ENCODE measurements around the gene SUMO2.
"Not testable (repeated sequence)": the region's sequence is repeated elsewhere in the genome, so short reads cannot be mapped to it uniquely, and the experiment has no call there.

SUMO2 gene

GRCh38 chr17:75142236-75142971 lies 40.4 kb downstream of the SUMO2 start:
- no peak for DNase-seq

GRCh38 chr17:75138519-75138918 lies 44.2 kb downstream of the SUMO2 start:
- DNase-seq, result no peak

- DNase-seq, result not testable (repeated sequence)
These were observed 45.0 kb downstream of the SUMO2 start for GRCh38 chr17:75137762-75138161.

GRCh38 chr17:75135946-75136345 lies 46.8 kb downstream of the SUMO2 start:
- DNase-seq, result no peak

- DNase-seq, result no peak
These were observed 47.3 kb downstream of the SUMO2 start for GRCh38 chr17:75135452-75135851.

GRCh38 chr17:75133607-75134347 lies 49.0 kb downstream of the SUMO2 start:
- DNase-seq, result not testable (repeated sequence)

GRCh38 chr17:75133001-75133400 lies 49.8 kb downstream of the SUMO2 start:
- no peak for DNase-seq

- DNase-seq, result not testable (repeated sequence)
These were observed 50.5 kb downstream of the SUMO2 start for GRCh38 chr17:75132018-75133000.

- DNase-seq, result peak; percentile 43
These were observed 51.3 kb downstream of the SUMO2 start, which contains the start of gene NT5C for GRCh38 chr17:75131278-75132017. Gene NT5C (minus strand): TSS chr17:75131742. CDS start chr17:75131707, 35 bp downstream.

GRCh38 chr17:75130632-75131277 lies 52.0 kb downstream of the SUMO2 start:
- DNase-seq, result peak; percentile 45

GRCh38 chr17:75130059-75130631 lies 52.6 kb downstream of the SUMO2 start:
- no peak for DNase-seq

- DNase-seq, result no peak
These were observed 53.2 kb downstream of the SUMO2 start for GRCh38 chr17:75129576-75129975.

- no peak for DNase-seq
These were observed 53.9 kb downstream of the SUMO2 start for GRCh38 chr17:75128694-75129505.

GRCh38 chr17:75127936-75128335 lies 54.8 kb downstream of the SUMO2 start:
- not testable (repeated sequence) for DNase-seq

GRCh38 chr17:75126954-75127353 lies 55.8 kb downstream of the SUMO2 start:
- no peak for DNase-seq

GRCh38 chr17:75125984-75126383 lies 56.8 kb downstream of the SUMO2 start:
- no peak for DNase-seq

- no peak for DNase-seq
These were observed 58.0 kb downstream of the SUMO2 start for GRCh38 chr17:75124819-75125162.

GRCh38 chr17:75124041-75124818 lies 58.5 kb downstream of the SUMO2 start:
- DNase-seq, result no peak

- DNase-seq, result no peak
These were observed 64.5 kb downstream of the SUMO2 start for GRCh38 chr17:75118307-75118706.

GRCh38 chr17:75116737-75117136 lies 66.0 kb downstream of the SUMO2 start:
- no peak for DNase-seq

Measured in NCI-H1694 treated with DMSO at 0.1 percent for 48 hours (cell line).